Stimulated activated CD4-positive, alpha-beta T cell treated with anti-CD3 and anti-CD28 coated beads, Interleukin-1b, Interleukin-23, amount 100 ng/mL, for 4 hours (primary cell): ENCODE data around the gene ZNF701.
"Not testable (repeated sequence)": the region's sequence is repeated elsewhere in the genome, so short reads cannot be mapped to it uniquely, and the experiment has no call there.

Experiments
- DNase-seq, 2 donors: peaks; one replicate each; pipeline ENCODE4 v3.0.0-alpha.2; 2020; ENCODE audit warnings: low read depth in 2 of 2

Gene ZNF701

GRCh38 chr19:52570000-52570861, at the start of gene ZNF701:
ZNF701 (plus strand) TSS chr19:52570287; CDS start chr19:52574148, 3,861 bp downstream.
- peak; percentile 91 to 94 for DNase-seq

GRCh38 chr19:52522551-52522950, 47.5 kb upstream of the ZNF701 start:
- no peak for DNase-seq

- no peak for DNase-seq
Measured at GRCh38 chr19:52524086-52524485, 46.0 kb upstream of the ZNF701 start.

GRCh38 chr19:52527134-52527955, 42.7 kb upstream of the ZNF701 start, which contains the start of gene ZNF808:
ZNF808 (plus strand) TSS chr19:52527668; CDS start chr19:52543285, 15,617 bp downstream.
- peak; percentile 97 to 99 for DNase-seq

GRCh38 chr19:52527956-52528351, 42.1 kb upstream of the ZNF701 start:
- DNase-seq = no peak

GRCh38 chr19:52532480-52532879, 37.6 kb upstream of the ZNF701 start:
- DNase-seq = no peak

GRCh38 chr19:52533901-52534300, 36.2 kb upstream of the ZNF701 start:
- DNase-seq = no peak

- DNase-seq = not testable (repeated sequence)
Measured at GRCh38 chr19:52535385-52535770, 34.7 kb upstream of the ZNF701 start.

GRCh38 chr19:52535771-52536447, 34.2 kb upstream of the ZNF701 start:
- peak; percentile 87 to 93 for DNase-seq

- peak in 1 of 2 donors; percentile 15 for DNase-seq
Measured at GRCh38 chr19:52536448-52536800, 33.7 kb upstream of the ZNF701 start.

GRCh38 chr19:52538815-52539214, 31.3 kb upstream of the ZNF701 start:
- DNase-seq = not testable (repeated sequence)

- not testable (repeated sequence) for DNase-seq
Measured at GRCh38 chr19:52541176-52541575, 28.9 kb upstream of the ZNF701 start.

GRCh38 chr19:52541608-52542007, 28.5 kb upstream of the ZNF701 start:
- DNase-seq = no peak

- DNase-seq = not testable (repeated sequence)
Measured at GRCh38 chr19:52542541-52542940, 27.5 kb upstream of the ZNF701 start.

GRCh38 chr19:52542984-52543664, 27.0 kb upstream of the ZNF701 start:
- no peak for DNase-seq

GRCh38 chr19:52554216-52554971, 15.7 kb upstream of the ZNF701 start:
- DNase-seq = no peak

- DNase-seq = no peak
Measured at GRCh38 chr19:52557231-52557995, 12.7 kb upstream of the ZNF701 start.

GRCh38 chr19:52558732-52559445, 11.2 kb upstream of the ZNF701 start:
- not testable (repeated sequence) for DNase-seq

- not testable (repeated sequence) for DNase-seq
Measured at GRCh38 chr19:52561611-52562010, 8.5 kb upstream of the ZNF701 start.
